Right renal pelvis (tissue), 4 donors: ENCODE data around the gene DBF4. TPM values are rescaled to one million over a fixed set of nuclear protein-coding genes. Genes with fewer than 3 reads are reported as not detected.
"Not testable (repeated sequence)": the region's sequence is repeated elsewhere in the genome, so short reads cannot be mapped to it uniquely, and the experiment has no call there.

Source experiments
- DNase-seq, 4 donors: peaks; one replicate each; pipeline ENCODE4 v3.0.0-alpha.2; 2013; ENCODE audit warnings: low read depth in 4 of 4, low spot score in 3 of 4, missing footprints in 1 of 4
- polyA plus RNA-seq, 4 donors: library from polyadenylated mRNA; unstranded; fragments of 120-200 nt; gene quantifications; one replicate each; pipeline ENCODE4 v1.2.1, GENCODE V29; 2013; ENCODE audit not compliant: insufficient read length in 4 of 4

Gene DBF4
- polyA plus RNA-seq, 4 donors, result 15.9 to 22.0 (median 19.8) TPM

DNA sequence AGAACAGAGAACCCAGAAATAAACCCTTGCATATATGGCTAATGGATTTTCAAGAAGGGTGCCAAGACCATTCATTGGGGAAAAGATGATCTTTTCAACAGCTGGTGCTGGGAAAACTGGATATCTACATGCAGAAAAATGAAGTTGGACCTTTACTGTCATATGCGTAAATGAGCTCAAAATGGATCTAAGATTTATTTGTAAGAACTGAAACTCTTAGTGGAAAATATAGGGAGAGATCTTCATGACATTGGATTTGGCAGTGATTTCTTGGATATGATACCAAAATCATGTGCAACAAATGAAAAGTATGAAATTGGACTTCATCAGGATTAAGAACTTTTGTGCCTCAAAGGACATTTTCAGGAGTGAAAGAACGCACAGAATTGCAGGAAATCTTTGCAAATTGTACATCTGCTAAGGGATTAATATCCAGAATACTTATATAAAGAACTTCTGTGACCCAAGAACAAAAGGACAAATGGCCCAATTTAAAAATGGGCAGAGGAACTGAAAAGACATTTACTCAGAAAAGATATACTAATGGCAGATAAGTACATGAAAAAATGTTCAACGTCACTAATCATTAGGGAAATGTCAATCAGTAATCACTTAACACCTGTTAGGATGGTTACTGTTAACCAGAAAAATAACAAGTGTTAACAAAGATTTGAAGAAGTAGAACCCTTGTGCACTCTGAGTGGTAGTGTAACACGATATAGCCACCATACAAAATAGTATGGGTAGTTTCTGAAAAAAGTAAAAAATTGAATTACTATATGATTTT is 6.1 kb downstream of the DBF4 start:
- no peak for DNase-seq

DNA sequence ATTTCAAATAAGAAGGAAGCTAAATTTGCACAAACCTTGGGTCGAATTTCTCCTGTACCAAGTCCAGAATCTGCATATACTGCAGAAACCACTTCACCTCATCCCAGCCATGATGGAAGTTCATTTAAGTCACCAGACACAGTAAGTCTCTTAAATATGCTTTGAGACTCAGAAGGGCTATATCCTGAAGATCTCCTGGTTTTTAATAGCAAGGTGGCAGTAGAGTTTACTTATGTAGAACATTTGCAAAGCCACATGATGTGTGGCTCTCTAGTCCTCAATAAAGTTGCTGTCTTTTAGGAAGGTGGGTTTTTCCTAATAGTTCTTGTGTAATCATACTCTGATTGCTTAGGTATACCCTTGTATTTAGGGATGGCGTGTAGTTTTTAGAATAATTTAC is 8.7 kb downstream of the DBF4 start:
- DNase-seq, result no peak

DNA sequence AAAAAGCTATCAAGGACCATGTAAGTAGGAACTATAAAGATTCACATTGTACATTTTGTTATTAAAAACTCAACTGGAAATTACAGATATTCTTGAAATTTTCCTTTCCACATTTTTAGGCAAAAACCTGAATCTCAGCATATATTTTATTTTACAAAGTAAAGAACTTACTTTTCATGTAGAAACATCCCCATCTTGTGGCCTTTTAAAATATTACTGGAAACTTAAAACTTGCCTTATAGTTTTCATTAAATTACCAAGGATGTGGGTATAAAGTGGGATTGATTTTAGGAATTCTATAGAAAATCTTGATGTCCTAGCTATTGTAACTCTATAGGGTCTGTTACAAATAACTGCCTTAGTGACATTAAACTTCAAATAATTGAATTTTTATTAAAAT is 10.6 kb downstream of the DBF4 start:
- DNase-seq, result peak in 1 of 4 donors; percentile 22

DNA sequence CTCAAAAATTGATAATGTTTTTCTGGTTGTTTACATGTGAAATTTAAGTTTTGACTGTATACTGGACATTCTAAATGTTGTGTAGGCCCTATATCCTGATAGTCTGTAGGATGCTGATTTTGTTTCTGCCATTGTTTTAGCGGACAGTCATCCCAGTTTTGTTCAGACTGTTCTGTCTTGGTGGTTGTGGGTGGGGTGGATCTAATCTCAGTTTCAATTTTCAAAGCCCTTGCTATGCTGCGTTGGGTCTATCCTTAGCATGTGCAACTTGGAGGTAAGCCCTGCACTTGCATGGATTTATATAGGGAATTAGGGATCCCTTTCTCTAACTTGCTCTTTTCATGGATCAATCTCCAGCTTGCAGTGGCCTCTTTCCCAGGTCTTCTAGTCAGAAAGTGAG is 19.1 kb downstream of the DBF4 start:
- no peak for DNase-seq

DNA sequence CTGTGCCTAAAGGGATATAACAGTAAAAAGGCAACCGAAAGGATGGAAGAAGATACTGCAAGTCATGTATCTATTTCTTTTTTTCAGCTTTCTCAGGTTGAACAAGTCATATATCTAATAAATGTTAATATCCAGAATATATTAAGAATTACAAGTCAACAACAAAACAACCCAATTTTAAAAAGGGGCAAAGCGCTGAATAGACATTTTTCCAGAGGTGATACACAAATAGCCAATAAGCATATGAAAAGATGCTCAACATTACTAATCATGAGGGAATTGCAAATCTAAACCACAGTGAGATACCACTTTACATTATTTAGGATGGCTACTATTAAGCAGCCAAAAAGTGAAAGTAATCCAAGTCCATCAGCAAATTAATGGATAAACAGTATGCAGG is 23.0 kb downstream of the DBF4 start:
- DNase-seq, result no peak

DNA sequence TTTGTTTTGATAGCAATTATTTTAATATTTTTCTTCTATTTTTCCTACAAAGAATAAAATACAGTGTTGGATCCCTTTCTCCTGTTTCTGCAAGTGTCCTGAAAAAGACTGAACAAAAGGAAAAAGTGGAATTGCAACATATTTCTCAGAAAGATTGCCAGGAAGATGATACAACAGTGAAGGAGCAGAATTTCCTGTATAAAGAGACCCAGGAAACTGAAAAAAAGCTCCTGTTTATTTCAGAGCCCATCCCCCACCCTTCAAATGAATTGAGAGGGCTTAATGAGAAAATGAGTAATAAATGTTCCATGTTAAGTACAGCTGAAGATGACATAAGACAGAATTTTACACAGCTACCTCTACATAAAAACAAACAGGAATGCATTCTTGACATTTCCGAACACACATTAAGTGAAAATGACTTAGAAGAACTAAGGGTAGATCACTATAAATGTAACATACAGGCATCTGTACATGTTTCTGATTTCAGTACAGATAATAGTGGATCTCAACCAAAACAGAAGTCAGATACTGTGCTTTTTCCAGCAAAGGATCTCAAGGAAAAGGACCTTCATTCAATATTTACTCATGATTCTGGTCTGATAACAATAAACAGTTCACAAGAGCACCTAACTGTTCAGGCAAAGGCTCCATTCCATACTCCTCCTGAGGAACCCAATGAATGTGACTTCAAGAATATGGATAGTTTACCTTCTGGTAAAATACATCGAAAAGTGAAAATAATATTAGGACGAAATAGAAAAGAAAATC is 31.0 kb downstream of the DBF4 start:
- not testable (repeated sequence) for DNase-seq

DNA sequence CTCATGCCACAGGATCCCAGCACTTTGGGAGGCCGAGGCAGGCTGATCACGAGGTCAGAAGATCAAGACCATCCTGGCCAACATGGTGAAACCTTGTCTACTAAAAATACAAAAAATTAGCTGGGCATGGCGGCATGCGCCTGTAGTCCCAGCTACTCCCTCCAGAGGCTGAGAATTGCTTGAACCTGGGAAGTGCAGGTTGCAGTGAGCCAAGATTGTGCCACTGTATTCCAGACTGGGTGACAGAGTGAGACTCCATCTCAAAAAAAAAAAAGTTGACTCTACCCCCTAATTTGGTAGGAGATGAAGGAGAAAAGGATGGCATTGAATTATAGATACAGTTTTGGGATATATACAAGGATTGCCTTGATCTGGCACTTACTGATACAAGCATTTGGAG is 32.5 kb downstream of the DBF4 start:
- not testable (repeated sequence) for DNase-seq

DNA sequence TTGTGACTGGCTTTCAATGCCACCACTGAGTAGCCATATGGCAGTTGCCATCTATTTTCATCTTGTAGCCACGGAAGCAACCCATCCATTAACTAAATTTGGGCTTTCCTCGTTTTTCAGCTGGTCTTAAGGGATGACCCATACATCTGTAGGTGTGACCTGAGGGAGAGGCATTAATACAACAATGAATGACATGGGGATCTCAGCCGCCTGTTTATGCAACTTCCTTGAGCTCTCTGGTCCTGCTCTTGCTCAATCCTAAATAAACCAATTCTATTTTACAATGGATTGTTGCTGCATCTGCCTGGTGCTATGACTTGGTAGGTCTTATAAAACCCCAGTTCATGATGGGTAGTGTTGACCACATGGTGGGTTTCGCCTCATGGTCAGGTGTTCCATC is 35.8 kb downstream of the DBF4 start:
- no peak for DNase-seq

DNA sequence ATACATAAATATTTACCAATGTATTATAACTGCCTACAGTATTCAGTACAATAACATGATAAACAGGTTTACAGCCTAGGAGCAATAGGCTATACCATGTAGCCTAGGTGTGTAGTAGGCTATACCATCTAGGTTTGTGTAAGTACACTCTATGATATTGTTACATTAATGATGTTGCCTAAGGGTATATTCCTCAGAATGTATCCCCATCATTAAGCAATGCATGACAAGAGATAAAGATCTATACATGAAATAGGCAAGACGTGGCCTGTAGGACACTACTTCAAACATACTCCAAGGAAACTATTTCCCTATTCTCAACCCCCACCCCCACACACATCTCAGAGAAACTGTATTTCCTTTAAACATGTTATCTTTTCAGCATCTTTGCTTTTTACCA is 42.4 kb downstream of the DBF4 start:
- no peak for DNase-seq

DNA sequence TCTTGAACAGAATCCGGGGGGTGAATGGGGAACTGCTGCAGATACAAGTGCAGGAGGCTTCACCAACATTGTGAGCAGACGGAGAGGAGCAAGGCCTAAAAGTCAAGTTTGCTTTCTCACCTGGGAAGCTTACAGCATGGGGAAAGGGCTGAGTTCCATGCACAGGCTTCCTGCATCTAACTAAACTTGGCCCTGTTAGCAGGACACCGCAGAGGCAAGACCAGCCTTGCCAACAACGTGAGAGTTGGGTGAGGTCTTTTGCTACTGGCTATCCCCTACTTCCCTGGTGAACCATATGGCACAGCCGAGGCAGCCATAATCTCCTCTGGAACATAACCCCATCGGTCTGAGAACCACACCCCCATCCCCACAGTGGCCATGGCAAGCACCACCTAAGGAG is 43.6 kb downstream of the DBF4 start:
- DNase-seq, result no peak

DNA sequence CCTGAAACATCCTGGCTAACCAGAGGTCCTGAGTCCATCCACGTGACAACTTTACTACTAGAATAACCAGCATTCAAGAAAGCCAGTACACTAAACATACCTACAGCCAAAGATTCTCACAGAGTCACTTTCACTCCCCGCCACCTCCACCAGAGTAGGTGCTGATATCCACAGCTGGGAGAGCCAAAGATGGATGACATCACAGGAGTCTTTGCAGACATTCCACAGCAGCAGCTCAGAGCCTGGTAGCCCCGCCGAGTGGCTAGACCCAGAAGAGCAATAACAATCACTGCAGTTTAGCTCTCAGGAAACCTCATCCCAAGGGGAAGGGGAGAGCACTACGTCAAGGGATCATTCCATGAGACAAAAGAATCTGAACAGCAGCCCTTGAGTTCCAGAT is 44.3 kb downstream of the DBF4 start:
- no peak for DNase-seq

DNA sequence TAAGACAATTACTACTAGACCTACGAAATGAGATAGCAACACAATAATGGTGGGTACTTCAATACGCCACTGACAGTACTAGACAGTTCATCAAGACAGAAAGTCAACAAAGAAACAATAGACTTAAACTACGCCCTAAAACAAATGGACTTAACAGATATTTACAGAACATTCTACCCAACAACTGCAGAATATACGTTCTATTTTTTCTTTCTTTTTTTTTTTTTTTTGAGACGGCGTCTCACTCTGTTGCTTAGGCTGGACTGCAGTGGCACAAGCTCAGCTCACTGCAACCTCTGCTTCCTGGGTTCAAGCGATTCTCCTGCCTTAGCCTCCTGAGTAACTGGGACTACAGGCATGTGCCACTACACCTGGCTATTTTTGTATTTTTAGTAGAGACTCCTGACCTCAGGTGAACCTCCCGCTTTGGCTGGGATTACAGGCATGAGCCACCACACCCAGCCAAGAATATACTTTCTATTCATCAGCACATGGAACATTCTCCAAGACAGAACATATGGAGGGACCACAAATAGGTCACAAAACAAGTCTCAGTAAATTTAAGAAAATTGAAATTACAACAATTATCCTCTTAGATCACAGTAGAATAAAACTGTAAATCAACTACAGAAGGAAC is 46.6 kb downstream of the DBF4 start:
- not testable (repeated sequence) for DNase-seq

DNA sequence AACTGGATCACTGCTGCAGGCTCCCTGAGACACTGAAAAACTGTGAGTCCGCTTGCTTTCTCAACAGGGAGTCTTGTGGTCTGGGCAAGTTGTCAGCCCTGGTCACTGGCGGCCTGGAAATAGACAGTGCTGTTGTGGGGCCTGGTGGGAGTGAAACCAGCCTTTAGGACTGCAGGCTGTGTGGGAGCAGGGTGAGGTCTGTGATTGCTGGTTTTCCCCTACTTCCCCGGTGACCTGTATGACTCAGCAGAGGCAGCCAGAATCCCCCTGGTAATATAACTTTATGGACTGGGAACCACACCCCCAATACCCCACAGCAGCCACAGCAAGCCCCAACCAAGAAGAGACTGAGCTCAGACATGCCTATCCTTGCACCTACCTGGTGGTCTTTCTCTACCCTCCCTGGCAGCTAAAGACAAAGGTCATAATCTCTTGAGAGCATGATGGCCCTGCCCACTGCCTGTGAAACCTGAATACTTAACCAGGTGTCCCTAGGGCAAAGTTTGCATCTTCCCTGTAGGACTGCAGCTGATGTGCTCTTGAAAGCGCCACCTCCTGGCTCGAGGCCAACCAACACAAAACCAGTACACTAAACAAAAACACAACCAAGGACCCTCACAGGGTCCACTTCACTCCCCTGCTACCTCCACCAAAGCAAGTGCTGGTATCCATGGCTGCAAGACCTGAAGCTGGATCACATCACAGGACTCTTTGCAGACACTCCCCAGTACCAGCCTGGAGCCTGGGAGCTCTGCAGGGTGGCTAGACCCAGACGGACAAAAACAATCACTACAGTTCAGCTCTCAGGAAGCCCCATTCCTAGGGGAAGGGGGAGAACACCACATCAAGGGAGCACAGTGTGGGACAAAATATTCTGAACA is 50.5 kb downstream of the DBF4 start:
- no peak for DNase-seq

DNA sequence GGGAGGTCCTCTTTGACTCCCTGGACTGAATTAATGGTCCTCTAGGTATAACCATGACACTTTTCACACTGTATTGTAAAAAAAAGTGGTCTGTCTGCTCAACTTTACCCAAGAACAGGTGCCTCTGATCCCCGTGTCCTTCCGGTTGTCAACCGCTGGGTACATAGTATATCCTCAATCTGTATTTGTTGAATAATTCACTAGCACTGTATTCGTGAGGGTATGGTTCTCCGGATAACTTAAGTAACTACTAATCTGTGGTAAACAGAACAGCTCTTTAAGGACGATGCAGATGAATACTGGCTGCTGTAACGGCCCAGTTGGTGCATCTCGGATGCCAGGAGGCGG is 57.3 kb downstream of the DBF4 start:
- no peak for DNase-seq

DNA sequence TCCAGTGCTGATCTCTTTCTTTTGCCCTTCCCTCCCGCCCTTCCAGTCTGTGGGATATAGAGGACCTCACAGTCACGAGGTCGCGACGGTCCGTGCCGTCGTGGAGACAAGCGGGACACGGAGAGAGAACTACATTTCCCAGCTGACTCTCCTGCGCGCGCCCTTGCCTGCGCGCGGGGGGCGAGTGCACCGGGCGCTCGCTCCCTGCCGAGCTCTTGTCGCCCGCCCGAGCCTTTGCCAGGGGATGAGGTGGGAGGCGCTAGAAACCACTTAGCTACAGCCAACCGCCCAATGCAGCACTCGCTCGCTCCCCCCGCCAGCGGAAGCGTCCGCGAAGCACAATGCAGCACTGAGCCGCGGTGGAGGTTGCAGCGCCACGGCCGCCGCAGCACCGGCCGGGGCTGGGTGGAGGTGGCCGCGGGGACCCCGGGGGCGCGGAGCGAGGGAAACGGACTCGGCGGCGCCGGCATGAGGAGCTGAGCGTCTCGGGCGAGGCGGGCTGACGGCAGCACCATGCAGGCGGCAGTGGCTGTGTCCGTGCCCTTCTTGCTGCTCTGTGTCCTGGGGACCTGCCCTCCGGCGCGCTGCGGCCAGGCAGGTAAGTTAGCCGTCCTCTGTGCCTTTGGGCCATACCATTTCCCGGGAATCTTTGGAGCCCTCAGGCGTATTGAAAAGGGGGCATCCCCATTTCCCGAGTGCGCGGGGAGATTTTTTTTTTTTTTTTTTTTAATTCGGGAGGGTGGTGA is 57.8 kb downstream of the DBF4 start, which contains the start of gene ADAM22:
TSS of gene ADAM22 (plus strand) at position 299 of the 746 bp plus-strand sequence. CDS start at position 514, 215 bp downstream.
- DNase-seq, result peak; percentile 68 to 84 (median 80)

DNA sequence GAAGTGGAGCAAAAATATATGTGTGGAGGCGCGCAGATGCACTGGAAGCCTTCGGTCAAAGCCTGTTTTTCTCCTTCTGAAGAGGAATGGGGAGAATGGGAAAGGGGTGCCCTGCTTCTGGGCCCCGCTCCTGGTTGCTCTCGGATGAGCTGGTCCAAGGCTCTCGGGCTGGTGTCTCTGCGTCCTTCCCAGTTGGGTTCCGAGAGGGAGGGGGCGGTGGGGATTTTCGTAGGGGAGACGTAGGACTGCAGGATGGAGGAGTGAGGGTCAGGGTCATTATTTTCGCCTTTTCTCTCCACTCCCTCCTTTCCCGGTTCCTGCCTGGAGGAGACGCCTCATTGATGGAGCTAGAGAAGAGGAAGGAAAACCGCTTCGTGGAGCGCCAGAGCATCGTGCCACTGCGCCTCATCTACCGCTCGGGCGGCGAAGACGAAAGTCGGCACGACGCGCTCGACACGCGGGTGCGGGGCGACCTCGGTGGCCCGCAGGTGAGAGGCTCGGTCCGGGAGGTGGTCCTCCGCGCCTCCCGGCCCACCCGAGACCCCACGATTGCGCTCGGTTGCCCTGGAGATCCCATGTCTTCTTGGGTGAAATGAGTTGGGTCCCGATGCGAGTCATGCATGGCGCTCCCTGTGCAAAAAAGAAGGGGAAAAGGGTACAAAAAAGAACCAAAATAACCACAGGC is 58.5 kb downstream of the DBF4 start:
- peak in 1 of 4 donors; percentile 15 for DNase-seq

DNA sequence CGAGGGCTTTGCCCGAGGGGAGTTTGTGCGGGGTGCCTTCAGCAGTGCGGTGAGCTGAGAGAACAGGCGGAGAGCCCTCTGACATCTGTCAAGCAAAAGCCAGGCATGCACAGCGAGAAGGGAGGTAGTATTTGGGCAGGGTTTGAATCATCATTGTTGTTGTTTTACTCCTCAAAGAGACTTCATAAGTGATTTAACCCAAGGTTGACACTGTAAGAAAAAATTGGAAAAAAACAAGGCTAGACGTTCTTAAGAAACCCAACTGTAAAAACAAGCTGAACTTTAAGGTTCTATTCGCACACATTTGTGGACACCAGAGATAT is 59.1 kb downstream of the DBF4 start:
- no peak for DNase-seq

DNA sequence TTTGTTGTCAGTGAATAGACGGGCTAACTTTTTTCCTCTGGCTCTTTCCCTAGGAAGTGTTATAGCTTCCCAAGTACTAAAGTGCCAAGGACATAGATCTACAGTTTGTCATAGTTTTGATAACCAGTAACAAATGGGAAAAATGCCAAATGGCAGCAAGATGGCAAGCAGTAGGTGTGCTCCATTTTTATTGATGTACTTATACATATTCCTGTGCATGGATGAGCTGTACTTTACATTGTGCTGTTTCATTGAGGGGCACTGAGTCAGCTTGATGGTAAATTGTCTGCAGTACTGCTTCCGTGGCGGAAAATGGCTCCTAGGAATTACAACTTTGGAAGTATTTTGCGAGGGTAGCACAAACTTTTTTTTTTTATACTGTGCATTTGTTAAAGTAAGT is 64.8 kb downstream of the DBF4 start:
- no peak for DNase-seq

DNA sequence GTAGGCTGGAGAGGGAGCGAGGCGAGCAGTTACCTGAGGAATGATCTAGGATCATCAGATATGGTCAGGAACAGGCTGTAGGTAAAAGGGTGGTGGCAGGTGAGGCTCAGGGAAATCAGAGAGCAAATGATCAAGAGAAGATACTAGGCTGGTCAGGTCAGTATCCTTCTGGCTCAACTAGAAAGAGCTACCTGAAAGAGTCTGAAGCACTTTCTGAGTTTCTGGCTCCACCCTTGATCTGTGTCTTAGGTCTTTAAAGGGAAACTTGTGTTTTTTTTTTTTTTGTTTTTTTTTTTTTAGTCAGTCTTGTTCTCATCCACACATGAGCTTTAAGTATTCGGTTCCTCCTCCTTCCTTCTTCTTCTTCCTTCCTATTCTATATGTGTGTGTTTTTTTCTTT is 68.3 kb downstream of the DBF4 start:
- DNase-seq, result no peak
